BLaER1 (cell line): ENCODE data around the gene CFAP100.

ENCODE experiments used
- H3K27ac ChIP-seq: shearing (Covaris generic); formaldehyde crosslinking; 2 replicates; pipeline ENCODE4 v1.8.1; 2022
- H3K27me3 ChIP-seq: shearing (Covaris generic); formaldehyde crosslinking; 2 replicates; pipeline ENCODE4 v1.8.1; 2022
- H3K36me3 ChIP-seq: shearing (Covaris generic); formaldehyde crosslinking; 2 replicates; pipeline ENCODE4 v1.8.1; 2022
- H3K4me1 ChIP-seq: shearing (Covaris generic); formaldehyde crosslinking; 2 replicates; pipeline ENCODE4 v1.8.1; 2022
- H3K4me2 ChIP-seq: shearing (Covaris generic); formaldehyde crosslinking; 2 replicates; pipeline ENCODE4 v1.8.1; 2022
- H3K4me3 ChIP-seq: shearing (Covaris generic); formaldehyde crosslinking; 2 replicates; pipeline ENCODE4 v1.8.1; 2022
- H3K9ac ChIP-seq: shearing (Covaris generic); formaldehyde crosslinking; 2 replicates; pipeline ENCODE4 v1.8.1; 2022
- H3K9me3 ChIP-seq: shearing (Covaris generic); formaldehyde crosslinking; 2 replicates; pipeline ENCODE4 v1.8.1; 2022
- H4K20me1 ChIP-seq: shearing (Covaris generic); formaldehyde crosslinking; 2 replicates; pipeline ENCODE4 v1.8.1; 2022
- Cebpa-rat ChIP-seq: shearing (Covaris generic); IDR thresholded peaks from 2 replicates; pipeline ENCODE4 v1.8.1; 2022

Gene CFAP100

DNA sequence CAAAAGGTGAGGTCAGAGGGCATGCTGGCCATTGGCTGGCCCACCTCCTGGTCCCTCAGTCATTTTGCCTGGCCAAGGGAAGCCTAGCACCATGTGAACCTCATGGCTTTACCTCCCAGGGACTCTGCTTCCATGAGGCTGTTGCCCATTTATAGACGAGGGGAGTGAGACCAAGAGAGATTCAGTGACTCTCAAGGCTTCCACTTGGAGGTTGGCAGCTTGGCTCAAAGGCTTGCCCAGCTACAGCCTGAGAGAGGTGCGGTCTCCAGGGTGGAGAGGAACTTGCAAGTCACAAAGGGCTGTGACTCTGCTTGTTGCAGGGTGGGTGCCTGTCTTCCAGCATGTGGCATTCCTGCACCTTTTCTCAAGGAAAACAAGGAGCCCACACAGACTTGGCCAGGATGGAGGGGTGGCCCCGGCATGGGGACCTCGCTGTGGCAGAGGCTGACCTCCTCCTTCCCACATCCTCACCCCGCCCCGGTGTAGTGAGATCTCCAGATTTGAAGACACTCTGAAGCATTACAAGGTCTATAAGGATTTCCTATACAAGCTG, 24.5 kb downstream of the CFAP100 start:
- H3K4me1 ChIP-seq, result no peaks in the 10 kb centered on the region
- H3K4me3 ChIP-seq, result no peak overlapping the region
- H3K9me3 ChIP-seq, result no peaks in the 10 kb centered on the region
- no peak overlapping the region for H3K27ac ChIP-seq
- H4K20me1 ChIP-seq, result no peaks in the 10 kb centered on the region
- H3K9ac ChIP-seq, result no peak overlapping the region
- H3K4me2 ChIP-seq, result no peak overlapping the region
- no peaks in the 10 kb centered on the region for H3K36me3 ChIP-seq
- no peaks in the 10 kb centered on the region for H3K27me3 ChIP-seq
- no peak for TF ChIP-seq Cebpa-rat

DNA sequence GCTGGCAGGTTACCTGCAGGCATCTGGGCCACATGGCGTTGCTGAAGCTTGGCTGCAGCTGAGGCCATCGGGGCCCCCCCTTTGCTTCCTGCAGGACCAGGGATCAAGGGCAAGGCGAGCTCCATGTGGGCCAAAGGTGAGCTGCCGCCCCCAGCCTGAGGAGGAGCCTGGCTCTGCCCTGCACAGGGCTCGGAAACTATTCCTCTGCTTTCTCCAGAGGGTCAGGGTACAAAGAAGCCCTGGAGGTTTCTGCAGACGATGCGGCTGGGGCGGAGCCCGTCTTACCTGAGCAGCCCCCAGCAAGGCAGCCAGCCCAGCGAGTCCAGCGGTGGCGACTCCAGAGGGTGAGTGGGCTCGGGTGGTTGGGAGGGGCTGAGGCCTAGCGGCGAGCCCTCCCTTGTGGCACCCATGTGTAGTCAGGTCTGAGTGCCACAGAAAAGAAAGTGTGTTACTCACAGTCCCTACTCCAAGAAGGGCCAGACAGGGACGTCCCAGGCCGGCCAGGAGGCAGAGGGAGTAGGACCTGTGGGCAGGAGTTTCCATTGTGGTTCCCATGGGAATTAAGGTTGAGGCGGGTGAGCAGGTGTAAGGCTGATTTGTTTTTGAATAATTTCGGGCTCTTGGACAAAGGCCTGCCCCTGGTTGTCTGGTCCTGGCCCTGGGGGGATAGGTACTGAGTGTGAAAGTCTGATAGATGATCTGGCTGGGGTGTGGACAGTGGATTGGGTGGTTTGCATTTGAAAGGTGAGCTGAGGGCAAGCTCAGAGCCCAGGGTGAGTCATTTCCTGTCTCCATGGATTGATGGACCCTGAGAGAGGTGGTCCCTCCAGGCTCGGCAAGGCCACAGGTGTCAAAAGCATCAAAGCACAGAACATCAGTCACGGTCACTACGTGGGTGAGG, 25.4 kb downstream of the CFAP100 start:
- Histone ChIP-seq H3K36me3 (no peaks in the 10 kb centered on the region), H3K4me2 (no peak overlapping the region), H3K4me1 (no peaks in the 10 kb centered on the region), H3K9ac (no peak overlapping the region), H3K27ac (no peak overlapping the region), H3K9me3 (no peaks in the 10 kb centered on the region), H3K4me3 (no peak overlapping the region), H3K27me3 (no peaks in the 10 kb centered on the region), H4K20me1 (no peaks in the 10 kb centered on the region)
- no peak for TF ChIP-seq Cebpa-rat

DNA sequence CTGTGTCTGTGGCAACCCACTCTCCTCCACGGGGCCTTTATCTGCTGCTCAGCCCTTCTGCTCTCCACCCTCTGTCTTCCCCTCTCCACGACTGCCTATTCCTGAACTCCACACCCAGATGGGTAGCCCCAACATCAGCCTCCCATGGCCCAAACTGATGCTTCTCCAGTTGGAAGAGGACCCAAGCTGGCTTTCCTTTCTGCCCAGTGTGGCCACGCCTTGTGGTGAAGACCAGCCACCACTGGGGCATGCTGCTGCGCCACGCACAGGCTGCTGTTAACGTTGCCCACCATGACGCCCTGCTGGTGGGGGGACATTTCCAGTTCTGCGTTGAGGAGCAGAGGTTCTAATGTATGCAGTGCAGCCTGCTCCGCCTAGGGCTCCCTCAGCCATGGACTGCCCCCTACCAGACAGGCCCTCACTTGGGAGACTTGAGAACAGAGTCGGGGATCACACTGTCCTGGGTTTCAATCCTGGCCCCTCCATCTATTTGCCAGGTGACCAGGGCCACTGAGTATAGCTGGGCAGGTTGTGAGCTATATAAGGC, 26.9 kb downstream of the CFAP100 start:
- Histone ChIP-seq H3K4me2 (no peak overlapping the region), H4K20me1 (no peaks in the 10 kb centered on the region), H3K27ac (no peak overlapping the region), H3K9ac (no peak overlapping the region), H3K36me3 (no peaks in the 10 kb centered on the region), H3K4me3 (no peak overlapping the region), H3K4me1 (no peaks in the 10 kb centered on the region), H3K9me3 (peaks cover 9% of the 10 kb centered on the region), H3K27me3 (no peaks in the 10 kb centered on the region)
- no peak for TF ChIP-seq Cebpa-rat

DNA sequence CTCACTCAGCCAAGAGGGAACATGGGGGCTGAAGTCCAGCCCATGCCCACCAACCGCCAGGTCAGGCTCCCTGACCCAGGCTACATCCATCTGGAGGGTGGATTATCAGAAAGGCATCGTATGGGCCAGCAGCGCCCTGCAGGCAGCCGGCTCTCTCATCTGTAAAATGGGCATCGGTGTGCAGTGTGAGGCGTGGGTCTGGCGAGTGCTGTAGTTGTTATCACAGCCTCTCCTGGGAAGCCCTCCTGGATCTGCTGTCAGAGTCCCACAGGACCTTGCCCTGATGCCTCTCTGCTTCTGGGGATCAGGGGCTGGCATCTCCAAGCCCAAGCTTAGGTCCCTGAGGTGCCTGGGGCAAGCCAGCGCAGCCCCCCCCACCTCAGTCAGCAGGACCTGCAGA, 27.4 kb downstream of the CFAP100 start:
- Histone ChIP-seq H3K4me3 (no peak overlapping the region), H3K36me3 (no peaks in the 10 kb centered on the region), H3K4me1 (no peaks in the 10 kb centered on the region), H3K4me2 (no peak overlapping the region), H4K20me1 (no peaks in the 10 kb centered on the region), H3K27ac (no peak overlapping the region), H3K9ac (no peak overlapping the region), H3K27me3 (no peaks in the 10 kb centered on the region), H3K9me3 (peaks cover 9% of the 10 kb centered on the region)
- TF ChIP-seq Cebpa-rat, result no peak

DNA sequence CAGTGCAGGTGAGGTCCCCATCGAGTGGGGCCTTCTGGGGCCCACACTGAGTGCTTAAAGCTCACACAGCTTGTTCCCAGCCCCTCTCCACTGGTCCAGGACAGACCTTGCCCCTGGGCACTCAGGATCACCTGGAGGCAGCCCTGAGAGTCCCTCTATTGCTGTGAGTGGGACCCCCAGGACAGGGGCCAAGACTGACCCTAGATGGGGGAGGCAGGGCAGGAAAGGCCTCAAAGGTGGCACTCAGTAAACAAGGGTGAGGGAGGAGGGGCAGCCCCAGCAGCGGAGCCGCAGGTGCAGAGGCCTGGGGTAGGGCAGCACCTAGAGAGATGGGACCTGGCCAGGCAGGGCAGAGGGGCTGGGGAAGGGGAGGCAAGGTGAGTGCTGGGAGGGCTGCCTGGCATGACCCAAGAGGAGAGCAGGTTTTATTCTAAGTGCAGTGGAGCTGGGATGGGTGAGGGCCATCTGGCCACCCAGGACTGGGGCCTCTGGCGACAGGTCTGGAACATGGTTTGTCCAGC, 27.9 kb downstream of the CFAP100 start:
- Histone ChIP-seq H3K4me2 (no peak overlapping the region), H3K27ac (no peak overlapping the region)
- no peak for TF ChIP-seq Cebpa-rat

DNA sequence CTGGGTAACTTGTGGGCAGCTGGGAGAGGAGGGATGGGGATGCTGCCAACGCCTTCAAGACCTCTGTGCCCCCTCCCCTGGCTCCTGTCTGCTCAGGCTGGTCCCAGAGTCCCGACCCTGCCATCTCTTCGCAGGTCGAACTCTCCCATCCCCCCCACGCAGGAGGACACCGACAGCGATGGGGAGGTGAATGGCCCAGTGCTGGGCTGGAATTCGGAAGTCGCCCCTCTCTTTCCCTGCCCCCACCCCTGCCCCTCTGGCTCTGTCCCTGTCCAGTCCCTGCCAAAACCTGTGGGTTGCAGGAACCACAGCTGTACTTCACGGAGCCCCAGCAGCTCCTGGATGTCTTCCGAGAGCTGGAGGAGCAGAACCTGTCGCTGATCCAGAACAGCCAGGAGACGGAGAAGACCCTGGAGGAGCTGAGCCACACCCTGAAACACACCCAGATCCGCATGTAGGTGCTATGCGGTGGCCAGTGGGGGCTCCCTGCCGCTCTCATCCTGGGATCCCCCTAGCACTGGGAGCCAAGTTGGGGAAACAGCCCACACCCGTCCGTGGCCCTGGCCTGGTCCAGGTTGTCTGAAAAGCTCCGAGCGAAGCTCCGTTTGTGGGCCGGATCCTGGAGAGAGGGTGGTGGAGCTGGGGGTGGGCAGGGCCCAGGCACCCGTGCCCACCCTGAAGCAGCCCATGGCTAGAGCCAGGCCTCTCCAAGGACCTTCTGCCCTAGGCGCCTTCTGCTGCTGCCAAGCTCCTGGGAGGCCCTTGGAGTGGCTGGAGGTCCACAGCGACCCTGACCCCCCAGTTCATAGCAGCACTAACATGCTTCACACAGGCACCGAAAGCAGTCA, 28.7 kb downstream of the CFAP100 start:
- TF ChIP-seq Cebpa-rat, result no peak
- Histone ChIP-seq H3K4me1 (no peaks in the 10 kb centered on the region), H3K27me3 (no peaks in the 10 kb centered on the region), H3K4me3 (no peak overlapping the region), H3K9ac (no peak overlapping the region), H4K20me1 (no peaks in the 10 kb centered on the region), H3K27ac (no peak overlapping the region), H3K4me2 (no peak overlapping the region), H3K36me3 (no peaks in the 10 kb centered on the region), H3K9me3 (peaks cover 18% of the 10 kb centered on the region)

More for the DNA sequence above, 27.9 kb downstream of the CFAP100 start:
- no peak overlapping the region for H3K4me3 ChIP-seq
- peaks cover 13% of the 10 kb centered on the region for H3K9me3 ChIP-seq
- H4K20me1 ChIP-seq, result no peaks in the 10 kb centered on the region
- no peaks in the 10 kb centered on the region for H3K27me3 ChIP-seq
- no peaks in the 10 kb centered on the region for H3K4me1 ChIP-seq
- H3K36me3 ChIP-seq, result no peaks in the 10 kb centered on the region
- H3K9ac ChIP-seq, result no peak overlapping the region

DNA sequence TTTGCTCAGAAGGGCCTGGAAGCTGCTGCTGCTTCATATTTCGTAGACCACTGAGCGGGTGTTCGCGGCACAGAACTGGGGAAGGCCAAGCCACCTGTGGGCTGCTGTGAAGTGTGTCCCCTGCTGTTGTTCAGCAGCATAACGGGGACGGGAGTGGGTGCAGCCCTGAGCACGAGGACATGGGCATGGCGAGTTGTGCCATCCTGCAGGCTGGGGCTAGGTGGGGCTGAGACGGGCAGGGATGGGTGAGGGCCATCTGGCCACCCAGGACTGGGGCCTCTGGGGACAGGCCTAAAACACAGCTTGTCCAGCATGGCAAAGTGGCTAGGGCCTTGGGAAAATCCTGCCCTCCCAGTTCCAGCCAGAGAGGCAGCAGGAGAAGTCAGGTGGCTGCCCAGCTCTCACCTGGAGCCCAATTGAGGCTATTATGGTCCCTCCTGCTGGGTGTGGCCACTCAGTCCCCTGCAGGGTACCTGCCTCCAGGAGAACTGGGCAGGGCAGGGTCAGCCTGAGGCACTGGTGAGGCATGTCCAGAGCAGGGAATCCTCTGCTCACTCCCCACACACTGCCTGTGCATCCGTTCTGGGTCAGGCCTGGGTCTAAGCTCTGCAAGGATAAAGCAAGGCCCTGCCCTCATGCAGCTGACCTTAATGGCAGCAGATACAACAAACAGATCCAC, 29.5 kb downstream of the CFAP100 start:
- Histone ChIP-seq H3K27me3 (no peaks in the 10 kb centered on the region), H4K20me1 (no peaks in the 10 kb centered on the region), H3K4me1 (no peaks in the 10 kb centered on the region), H3K9ac (no peak overlapping the region), H3K36me3 (no peaks in the 10 kb centered on the region), H3K9me3 (peaks cover 18% of the 10 kb centered on the region), H3K27ac (no peak overlapping the region), H3K4me2 (no peak overlapping the region), H3K4me3 (no peak overlapping the region)
- TF ChIP-seq Cebpa-rat, result no peak

DNA sequence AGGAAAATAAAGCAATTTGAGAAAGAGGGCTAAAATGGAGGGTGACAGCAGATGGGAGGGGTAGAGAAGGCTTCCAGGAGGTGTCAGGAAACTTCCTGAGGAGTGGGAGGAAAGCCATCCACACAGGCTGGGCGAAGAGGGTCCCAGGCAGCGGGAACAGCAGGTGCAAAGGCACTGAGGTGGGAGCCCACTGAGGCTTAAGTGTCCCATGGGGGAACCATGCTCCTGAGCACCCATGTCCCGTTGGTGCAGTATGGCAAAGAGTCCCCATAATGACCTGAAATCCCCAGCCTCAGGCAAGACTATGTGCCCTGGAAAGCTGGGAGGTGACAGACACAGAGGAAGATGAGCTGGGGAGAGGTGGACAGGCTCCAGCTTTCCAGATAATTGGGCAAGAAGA, 30.0 kb downstream of the CFAP100 start:
- Histone ChIP-seq H4K20me1 (no peaks in the 10 kb centered on the region), H3K4me3 (no peak overlapping the region), H3K36me3 (no peaks in the 10 kb centered on the region), H3K27me3 (no peaks in the 10 kb centered on the region), H3K9ac (no peak overlapping the region), H3K4me2 (no peak overlapping the region), H3K9me3 (peaks cover 18% of the 10 kb centered on the region), H3K4me1 (no peaks in the 10 kb centered on the region), H3K27ac (no peak overlapping the region)
- TF ChIP-seq Cebpa-rat, result no peak

DNA sequence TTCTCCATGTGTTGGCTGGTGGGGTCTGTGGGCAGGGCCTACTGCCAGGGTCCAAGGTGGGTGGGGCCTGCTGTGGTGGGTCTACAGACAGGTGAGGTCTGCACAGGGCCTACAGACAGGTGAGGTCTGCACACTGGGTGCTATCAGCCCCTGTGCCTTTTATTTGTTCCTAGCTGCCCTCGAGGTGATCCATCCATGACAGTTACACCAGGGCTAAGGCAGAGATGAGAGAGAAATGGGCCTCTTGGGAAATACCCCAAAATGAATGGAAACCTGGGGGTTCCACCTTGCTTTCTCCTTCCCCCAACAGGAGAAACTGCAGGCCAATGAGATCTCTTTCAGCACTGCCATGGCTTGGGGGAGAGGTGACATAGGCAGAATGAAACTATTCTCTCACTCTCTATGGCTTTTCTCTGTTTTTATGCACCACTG, 36.4 kb downstream of the CFAP100 start:
- no peak overlapping the region for H3K9ac ChIP-seq
- TF ChIP-seq Cebpa-rat, result no peak
- no peaks in the 10 kb centered on the region for H4K20me1 ChIP-seq
- H3K36me3 ChIP-seq, result peaks cover 32% of the 10 kb centered on the region; the same call in 1 of the 2 replicates
- H3K9me3 ChIP-seq, result peaks cover 15% of the 10 kb centered on the region
- H3K27ac ChIP-seq, result no peak overlapping the region
- no peak overlapping the region for H3K4me3 ChIP-seq
- H3K4me1 ChIP-seq, result no peaks in the 10 kb centered on the region
- no peaks in the 10 kb centered on the region for H3K27me3 ChIP-seq
- H3K4me2 ChIP-seq, result no peak overlapping the region
